Skeletal muscle tissue (tissue), 4 donors: ENCODE data around the gene ARHGEF7. TPM values are rescaled to one million over a fixed set of nuclear protein-coding genes. Genes with fewer than 3 reads are reported as not detected.

ENCODE experiments used
- H3K27ac ChIP-seq: one replicate; pipeline ENCODE4 v1.7.0; 2013; ENCODE audit warnings: mild to moderate bottlenecking, low read depth, low read length, inconsistent platforms
- H3K27me3 ChIP-seq, 3 donors: one replicate each; pipeline ENCODE4 v1.7.0; 2013; ENCODE audit warnings: low read length in 3 of 3; ENCODE audit not compliant: control insufficient read depth in 3 of 3, insufficient read depth in 3 of 3
- H3K36me3 ChIP-seq, 3 donors: one replicate each; pipeline ENCODE4 v1.7.0; 2013; ENCODE audit warnings: low read length in 3 of 3; ENCODE audit not compliant: control insufficient read depth in 3 of 3, insufficient read depth in 3 of 3
- H3K4me1 ChIP-seq, 3 donors: one replicate each; pipeline ENCODE4 v1.7.0; 2013; ENCODE audit warnings: low read length in 3 of 3, mild to moderate bottlenecking in 3 of 3; ENCODE audit not compliant: control insufficient read depth in 3 of 3, insufficient read depth in 3 of 3
- H3K4me3 ChIP-seq, 3 donors: one replicate each; pipeline ENCODE4 v1.7.0; 2013; ENCODE audit warnings: low read length in 3 of 3
- H3K9ac ChIP-seq, 3 donors: one replicate each; pipeline ENCODE4 v1.7.0; 2013; ENCODE audit warnings: low read length in 3 of 3, mild to moderate bottlenecking in 3 of 3, moderate library complexity in 2 of 3, low read depth in 1 of 3
- H3K9me3 ChIP-seq, 3 donors: one replicate each; pipeline ENCODE4 v1.7.0; 2013; ENCODE audit warnings: low read length in 3 of 3; ENCODE audit not compliant: control insufficient read depth in 3 of 3
- total RNA-seq: library from RNA; depleted of rRNA; stranded (reverse); fragments of >200 nt; gene quantifications from one replicate; pipeline ENCODE4 v1.2.3, GENCODE V29; 2014
- donor health status: Osteomylitis.

The ARHGEF7 gene
- total RNA-seq, 1 donor from 2014 or later = 99.7 TPM

GRCh38 chr13:111342721-111343120 is 227.6 kb downstream of the ARHGEF7 start:
- Histone ChIP-seq H3K36me3 (no peaks in the 10 kb centered on the region), H3K9ac (no peak overlapping the region), H3K27ac (no peak overlapping the region), H3K4me3 (no peak overlapping the region), H3K27me3 (no peaks in the 10 kb centered on the region), H3K4me1 (peaks cover 0 to 9% (median 6%) of the 10 kb centered on the region in 3 donors), H3K9me3 (no peaks in the 10 kb centered on the region)

GRCh38 chr13:111343186-111343805 is 228.2 kb downstream of the ARHGEF7 start:
- Histone ChIP-seq H3K4me1 (peaks cover 0 to 9% (median 6%) of the 10 kb centered on the region in 3 donors), H3K9ac (no peak overlapping the region), H3K27ac (no peak overlapping the region), H3K27me3 (no peaks in the 10 kb centered on the region), H3K9me3 (no peaks in the 10 kb centered on the region), H3K4me3 (no peak overlapping the region), H3K36me3 (no peaks in the 10 kb centered on the region)

DNA sequence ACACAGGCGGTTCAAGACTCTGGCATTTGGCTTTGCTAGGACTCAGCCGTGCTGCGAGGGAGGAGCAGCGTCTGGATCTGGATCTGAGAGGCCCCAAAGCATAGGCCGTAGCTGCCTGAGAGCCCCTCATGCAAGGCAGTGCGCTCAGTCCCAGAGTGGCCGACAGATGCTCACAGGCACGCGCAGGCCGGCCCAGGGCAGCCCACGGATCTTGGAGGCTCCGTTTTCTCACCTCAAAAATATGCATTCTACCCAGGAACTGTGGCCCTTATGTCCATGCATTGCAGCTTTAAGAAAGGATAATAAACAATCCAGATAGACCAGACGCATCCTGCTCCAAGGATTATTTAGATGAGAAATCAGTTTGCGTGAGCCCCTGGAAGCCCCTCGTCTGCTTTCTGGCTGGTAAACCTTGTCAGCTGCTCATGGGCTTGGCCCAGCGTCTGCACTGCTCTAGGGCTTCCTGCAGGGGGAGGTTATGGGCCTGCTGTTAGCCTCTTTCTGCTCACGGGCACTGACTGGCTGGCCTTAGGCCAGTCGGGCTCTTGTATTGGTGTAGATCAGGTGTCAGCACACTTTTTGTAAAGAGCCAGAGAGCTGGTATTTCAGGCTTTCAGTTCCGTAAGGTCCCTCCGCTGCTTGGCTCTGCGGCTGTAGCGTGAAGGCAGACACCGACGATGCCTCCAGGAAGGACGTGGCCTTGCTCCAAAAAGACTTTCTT is 229.5 kb downstream of the ARHGEF7 start:
- H3K27ac ChIP-seq = no peak overlapping the region
- peak overlapping the region in 1 of 3 donors; percentile 45 for H3K4me3 ChIP-seq
- H3K36me3 ChIP-seq = no peaks in the 10 kb centered on the region
- H3K9ac ChIP-seq = peak overlapping the region in 1 of 3 donors; percentile 66
- H3K4me1 ChIP-seq = peaks cover 0 to 9% (median 6%) of the 10 kb centered on the region in 3 donors
- no peaks in the 10 kb centered on the region for H3K27me3 ChIP-seq
- no peaks in the 10 kb centered on the region for H3K9me3 ChIP-seq

- H3K9ac ChIP-seq = no peak overlapping the region
- H3K4me3 ChIP-seq = no peak overlapping the region
- no peaks in the 10 kb centered on the region for H3K9me3 ChIP-seq
- H3K27me3 ChIP-seq = no peaks in the 10 kb centered on the region
- no peaks in the 10 kb centered on the region for H3K36me3 ChIP-seq
- no peak overlapping the region for H3K27ac ChIP-seq
- H3K4me1 ChIP-seq = peaks cover 0 to 9% (median 6%) of the 10 kb centered on the region in 3 donors
Observed at GRCh38 chr13:111345682-111346081, 230.6 kb downstream of the ARHGEF7 start.

DNA sequence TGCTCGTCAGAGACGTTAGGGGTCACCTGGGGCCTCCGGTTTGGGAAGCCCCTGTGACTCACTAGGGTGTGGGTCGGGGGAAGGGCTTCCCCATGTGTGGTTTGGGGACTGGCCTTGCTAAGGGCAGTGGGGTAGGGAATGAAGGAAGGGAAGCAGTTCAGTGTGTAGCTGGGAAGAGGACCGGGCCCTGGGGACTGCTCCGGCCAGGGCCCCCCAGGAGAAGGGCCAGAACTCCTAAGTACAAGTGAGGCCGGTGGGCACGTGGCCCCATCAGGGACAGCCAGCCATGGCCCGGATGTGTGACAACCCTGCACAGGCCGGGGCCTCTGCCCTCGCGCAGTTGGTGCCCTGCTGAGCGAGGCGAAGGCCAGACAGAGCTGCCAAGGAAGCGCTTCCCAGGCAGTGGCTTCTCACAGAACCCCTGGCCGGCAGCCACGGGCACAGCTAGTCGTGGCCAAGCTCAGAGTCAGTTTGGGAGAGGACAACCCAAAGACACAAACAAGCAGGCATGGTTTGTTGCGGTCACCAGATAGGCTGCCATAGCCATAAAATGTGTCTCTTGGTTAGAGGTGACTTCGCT is 231.1 kb downstream of the ARHGEF7 start:
- Histone ChIP-seq H3K27me3 (no peaks in the 10 kb centered on the region), H3K36me3 (no peaks in the 10 kb centered on the region), H3K4me1 (peaks cover 0 to 9% (median 6%) of the 10 kb centered on the region in 3 donors), H3K9ac (no peak overlapping the region), H3K9me3 (no peaks in the 10 kb centered on the region), H3K27ac (no peak overlapping the region), H3K4me3 (no peak overlapping the region)

GRCh38 chr13:111347438-111347837 is 232.3 kb downstream of the ARHGEF7 start:
- Histone ChIP-seq H3K4me3 (no peak overlapping the region), H3K4me1 (peaks cover 0 to 9% (median 6%) of the 10 kb centered on the region in 3 donors), H3K9ac (no peak overlapping the region), H3K36me3 (no peaks in the 10 kb centered on the region), H3K27ac (no peak overlapping the region), H3K9me3 (no peaks in the 10 kb centered on the region), H3K27me3 (no peaks in the 10 kb centered on the region)

DNA sequence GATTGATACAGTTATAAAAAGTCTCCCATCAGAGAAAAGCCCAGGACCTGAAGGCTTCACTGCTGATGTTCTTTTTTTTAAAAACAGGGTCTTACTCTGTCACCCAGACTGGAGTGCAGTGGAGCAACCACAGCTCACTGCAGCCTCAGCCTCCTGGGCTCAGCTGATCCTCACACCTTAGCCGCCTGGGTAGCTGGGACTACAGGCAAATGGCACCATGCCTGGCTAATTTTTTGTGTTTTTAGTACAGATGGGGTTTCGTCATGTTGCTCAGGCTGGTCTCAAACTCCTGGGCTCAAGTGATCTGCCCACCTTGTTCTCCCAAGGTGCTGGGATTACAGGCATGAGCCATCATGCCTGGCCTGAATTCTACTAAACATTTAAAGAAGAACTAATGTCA is 238.4 kb downstream of the ARHGEF7 start:
- Histone ChIP-seq H3K9me3 (no peaks in the 10 kb centered on the region), H3K36me3 (no peaks in the 10 kb centered on the region)

GRCh38 chr13:111354789-111355188 is 239.7 kb downstream of the ARHGEF7 start:
- no peak overlapping the region for H3K27ac ChIP-seq
- peaks cover 0 to 4% (median 3%) of the 10 kb centered on the region in 3 donors for H3K27me3 ChIP-seq
- no peaks in the 10 kb centered on the region for H3K36me3 ChIP-seq
- H3K4me3 ChIP-seq = no peak overlapping the region
- H3K9ac ChIP-seq = no peak overlapping the region
- no peaks in the 10 kb centered on the region for H3K9me3 ChIP-seq
- no peaks in the 10 kb centered on the region for H3K4me1 ChIP-seq

More for the DNA sequence above, 238.4 kb downstream of the ARHGEF7 start:
- Histone ChIP-seq H3K4me1 (no peaks in the 10 kb centered on the region), H3K27me3 (peaks cover 0 to 4% (median 3%) of the 10 kb centered on the region in 3 donors), H3K27ac (no peak overlapping the region), H3K4me3 (no peak overlapping the region), H3K9ac (no peak overlapping the region)
